Transverse colon (tissue), 4 donors: ENCODE measurements around the gene ELF2.

Experiments used
- CTCF ChIP-seq, 5 experiments: fragments of 200-600 bp in 3 of 5; fragments of 450-650 bp in 2 of 5; sonication (generic) in 3 of 5; IDR thresholded peaks; 1 replicate in 2 of 5; 2 replicates in 3 of 5; pipeline ENCODE4 v1.5.1; 2016 to 2017; ENCODE audit warnings: antibody characterized with exemption in 5 of 5, inconsistent platforms in 3 of 5, mild to moderate bottlenecking in 2 of 5, moderate library complexity in 1 of 5
- EP300 ChIP-seq: sonication (generic); formaldehyde crosslinking; IDR thresholded peaks from one replicate; pipeline ENCODE4 v1.6.1; 2017; ENCODE audit warnings: antibody characterized with exemption, low read depth
- POLR2A ChIP-seq: fragments of 450-650 bp; IDR thresholded peaks from one replicate; pipeline ENCODE4 v1.6.1; 2016; ENCODE audit warnings: antibody characterized with exemption, mild to moderate bottlenecking, moderate library complexity
- POLR2AphosphoS5 ChIP-seq, 3 donors: sonication (generic); formaldehyde crosslinking; IDR thresholded peaks; one replicate each; pipeline ENCODE4 v1.6.1; 2016; ENCODE audit warnings: antibody characterized with exemption in 3 of 3

DNA sequence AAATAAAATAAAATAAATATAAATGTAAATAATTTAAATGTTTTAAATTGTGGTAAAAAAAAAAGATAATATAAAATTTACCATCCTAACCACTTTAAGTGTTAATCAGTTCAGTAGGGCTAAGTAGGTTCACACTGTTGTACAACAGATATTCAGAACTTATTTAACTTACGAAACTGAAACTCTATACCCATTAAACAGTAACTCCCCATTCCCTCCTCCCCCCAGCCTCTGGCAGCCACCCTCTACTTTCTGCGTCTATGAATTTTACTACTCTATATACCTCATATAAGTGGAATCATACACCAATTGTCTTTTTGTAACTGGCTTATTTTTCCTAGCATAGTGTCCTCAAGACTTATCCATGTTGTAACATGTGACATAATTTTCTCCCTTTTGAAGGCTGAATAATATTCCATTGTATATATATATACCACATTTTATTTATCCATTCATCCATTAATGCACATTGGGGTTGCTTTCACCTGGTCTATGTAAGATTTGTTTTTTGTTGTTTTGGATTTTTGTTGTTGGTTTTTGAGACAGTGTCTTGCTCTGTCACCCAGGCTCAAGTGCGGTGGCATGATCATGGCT lies 32.5 kb upstream of the ELF2 start:
- TF ChIP-seq POLR2A: no peak
- no peak for TF ChIP-seq EP300
- no peak for TF ChIP-seq CTCF (IDR thresholded peaks at IDR 0.05)
- no peak for TF ChIP-seq POLR2AphosphoS5 (IDR thresholded peaks at IDR 0.05)
